SKM-1 (cell line): ENCODE data around the gene CCBE1.
"Not testable (repeated sequence)": the region's sequence is repeated elsewhere in the genome, so short reads cannot be mapped to it uniquely, and the experiment has no call there.

Experiments
- DNase-seq: peaks from one replicate; lab custom pipeline; 2025; ENCODE audit not compliant: unreplicated experiment; lab: John Stamatoyannopoulos, UW

CCBE1 gene

DNA sequence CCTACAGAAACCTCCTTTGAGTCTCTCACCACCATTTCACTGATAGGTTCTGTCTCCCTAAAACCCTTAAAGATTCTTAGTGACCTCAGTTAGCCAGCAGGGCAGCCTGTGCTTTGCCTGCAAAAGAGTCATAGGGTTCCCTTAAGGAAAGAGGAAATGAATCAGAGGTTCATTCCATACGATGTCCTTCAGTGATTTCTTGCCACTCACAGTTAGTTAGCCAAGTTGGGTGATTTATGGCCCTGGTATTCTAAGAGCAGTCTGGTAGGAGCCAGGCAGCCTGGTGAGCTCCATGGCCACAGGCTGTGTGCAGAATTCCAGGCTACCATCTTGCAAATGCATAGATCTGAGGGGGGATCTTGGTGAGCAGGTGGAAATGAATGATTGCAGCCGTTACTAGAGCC, 18.7 kb upstream of the CCBE1 start:
- no peak for DNase-seq

DNA sequence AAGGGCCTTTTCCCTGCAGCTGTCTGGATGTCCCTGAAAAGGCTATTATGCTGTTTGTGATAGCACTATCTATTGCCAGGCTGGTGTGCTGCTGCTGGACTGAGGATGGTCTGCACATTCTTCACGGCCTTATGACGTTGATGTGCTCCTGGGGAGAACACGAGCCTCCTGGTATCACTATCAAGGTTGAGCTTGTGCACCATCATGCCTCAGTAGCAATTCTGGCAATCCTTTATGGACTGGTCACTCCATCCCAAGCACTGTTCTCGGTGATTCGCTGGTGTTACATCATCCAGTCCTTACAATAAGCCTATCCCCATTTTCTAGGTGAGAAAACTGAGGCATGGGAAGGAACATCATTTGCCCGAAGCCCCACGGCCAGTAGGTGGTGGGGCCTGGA, 18.2 kb upstream of the CCBE1 start:
- no peak for DNase-seq

DNA sequence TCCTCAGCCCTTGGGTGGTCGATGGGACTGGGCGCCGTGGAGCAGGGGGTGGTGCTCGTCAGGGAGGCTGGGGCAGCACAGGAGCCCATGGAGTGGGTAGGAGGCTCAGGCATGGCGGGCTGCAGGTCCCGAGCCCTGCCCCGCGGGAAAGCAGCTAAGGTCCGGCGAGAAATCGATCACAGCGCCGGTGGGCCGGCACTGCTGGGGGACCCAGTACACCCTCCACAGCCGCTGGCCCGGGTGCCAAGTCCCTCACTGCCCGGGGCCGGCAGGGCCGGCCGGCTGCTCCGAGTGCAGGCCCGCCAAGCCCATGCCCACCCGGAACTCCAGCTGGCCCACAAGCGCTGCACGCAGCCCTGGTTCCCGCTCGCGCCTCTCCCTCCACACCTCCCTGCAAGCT, 16.9 kb upstream of the CCBE1 start:
- not testable (repeated sequence) for DNase-seq

DNA sequence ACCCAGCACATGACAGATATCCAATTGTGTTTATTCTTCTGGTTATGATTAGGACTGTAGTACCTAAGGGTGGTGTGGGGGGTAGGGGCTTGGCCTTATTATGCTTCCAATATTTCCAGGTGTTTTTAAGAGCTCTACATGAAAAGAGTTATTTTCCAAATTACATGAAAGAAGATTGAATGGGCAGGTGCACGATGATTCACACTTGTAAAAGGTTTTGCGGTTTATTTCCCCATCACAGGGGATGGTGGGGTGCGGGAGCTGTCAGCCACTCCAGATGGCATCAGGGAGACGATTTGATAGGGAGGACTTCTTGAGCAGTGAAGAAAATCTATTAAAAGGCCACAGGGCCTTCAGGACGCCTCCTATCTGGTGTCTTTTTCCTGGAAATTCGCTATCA, 15.1 kb upstream of the CCBE1 start:
- no peak for DNase-seq

DNA sequence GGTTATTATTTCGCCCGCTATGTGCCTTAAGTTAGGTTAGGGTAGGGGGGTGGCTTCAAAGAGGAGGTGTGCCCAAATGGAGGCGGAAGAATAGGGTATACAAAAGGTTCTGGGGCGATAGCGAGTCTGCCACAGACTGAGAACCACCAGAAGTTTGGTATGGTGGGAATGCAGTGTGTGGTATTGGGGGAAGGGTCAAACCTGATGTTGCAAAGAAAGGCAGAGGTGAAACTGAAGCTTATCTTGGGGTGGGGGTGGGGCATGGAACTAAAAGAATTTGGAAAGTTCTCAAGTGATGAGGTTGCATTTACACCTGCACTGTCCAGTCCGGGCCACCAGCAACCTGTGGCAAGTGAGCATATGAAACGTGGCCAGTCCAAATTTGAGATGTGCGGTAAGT, 11.8 kb upstream of the CCBE1 start:
- DNase-seq, result no peak

DNA sequence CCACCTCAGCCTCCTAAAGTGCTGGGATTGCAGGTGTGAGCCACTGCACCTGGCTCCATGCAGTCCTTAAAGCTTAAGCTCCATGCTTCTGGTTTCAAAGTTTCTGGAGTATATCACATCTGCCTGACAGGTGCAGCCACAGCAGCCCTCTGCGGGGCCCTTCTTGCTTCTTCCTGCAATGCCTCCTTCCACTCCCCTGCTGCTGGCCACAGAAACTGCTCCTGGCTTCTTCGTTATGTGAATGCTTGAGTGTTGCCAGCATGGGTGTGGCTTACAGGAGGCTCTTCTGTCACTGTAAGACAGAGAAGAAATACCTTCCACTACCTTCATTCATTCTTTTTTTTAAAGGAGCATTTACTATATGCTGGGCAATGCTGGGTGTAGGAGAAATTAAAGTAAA, 10.1 kb upstream of the CCBE1 start:
- no peak for DNase-seq

DNA sequence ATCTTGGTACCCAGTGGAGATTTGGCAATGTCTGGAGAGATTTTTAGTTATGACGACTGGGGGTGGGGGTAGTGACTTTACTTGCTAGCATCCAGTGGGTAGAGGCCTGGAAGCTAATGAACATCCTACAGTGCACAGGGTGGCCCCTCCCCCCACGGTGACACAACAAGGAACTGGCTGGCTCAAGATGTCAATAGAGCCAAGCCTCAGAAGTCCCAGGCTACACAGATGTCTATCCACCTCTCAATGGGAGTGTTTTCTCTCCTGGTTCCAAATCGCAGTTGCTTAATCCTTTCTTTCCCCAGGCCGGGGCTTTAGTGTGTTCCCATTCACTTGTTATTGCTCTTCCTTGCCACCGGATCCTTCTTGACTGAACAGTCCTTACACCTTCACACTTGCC, 9.3 kb upstream of the CCBE1 start:
- no peak for DNase-seq

DNA sequence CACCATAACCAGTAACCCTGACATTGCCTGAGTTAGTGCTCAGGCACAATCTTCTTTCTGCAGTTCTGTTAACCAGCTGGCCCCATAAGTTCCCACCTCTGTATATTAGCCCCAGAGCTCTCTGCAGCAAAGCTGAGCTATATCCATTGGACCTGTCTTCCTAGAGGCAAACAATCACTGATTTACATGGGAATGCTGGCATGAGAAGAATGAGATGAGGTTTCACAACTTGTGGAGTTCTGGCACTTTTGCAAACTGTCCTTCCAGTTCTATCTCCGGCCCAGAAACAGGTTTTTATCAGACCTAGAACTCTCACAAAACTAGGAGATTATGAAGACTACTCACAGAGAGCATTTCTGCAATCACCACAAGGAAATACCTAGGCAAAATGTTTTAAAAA, 7.9 kb upstream of the CCBE1 start:
- DNase-seq, result no peak

DNA sequence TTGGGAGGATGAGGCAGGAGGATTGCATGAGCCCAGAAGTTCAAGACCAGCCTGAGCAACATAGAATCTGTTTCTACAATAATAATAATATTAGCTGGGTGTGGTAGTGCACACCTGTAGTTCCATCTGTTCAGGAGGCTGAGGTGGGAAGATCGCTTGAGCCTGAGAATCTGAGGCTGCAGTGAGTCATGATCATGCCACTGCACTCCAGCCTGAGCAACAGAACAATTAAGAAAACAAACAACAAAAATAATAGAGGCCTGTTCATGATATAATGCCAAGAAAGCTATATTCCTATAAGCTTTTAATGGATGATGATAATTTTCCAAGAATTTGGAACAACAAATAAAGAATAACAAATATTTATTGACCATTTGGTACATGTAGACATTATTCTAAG, 6.9 kb upstream of the CCBE1 start:
- no peak for DNase-seq

DNA sequence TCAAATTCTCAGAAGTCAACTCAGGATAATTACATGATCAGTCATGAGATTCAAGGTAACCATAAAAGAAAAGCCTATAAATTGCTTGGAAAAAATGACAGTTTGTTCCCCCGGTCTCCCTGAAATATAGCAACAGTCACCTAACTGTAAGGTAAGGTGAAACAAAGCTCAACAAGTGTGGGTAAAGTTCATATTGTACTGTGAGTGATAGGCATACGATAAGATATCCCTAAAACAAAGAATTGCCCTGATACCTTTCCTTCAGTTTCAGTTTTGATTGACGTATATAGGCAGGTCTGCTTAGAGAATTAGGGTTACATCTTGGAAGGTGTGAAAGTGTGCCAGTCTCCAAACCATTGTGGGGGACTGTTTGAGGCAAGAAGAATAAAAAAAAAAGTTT, 4.0 kb upstream of the CCBE1 start:
- no peak for DNase-seq

DNA sequence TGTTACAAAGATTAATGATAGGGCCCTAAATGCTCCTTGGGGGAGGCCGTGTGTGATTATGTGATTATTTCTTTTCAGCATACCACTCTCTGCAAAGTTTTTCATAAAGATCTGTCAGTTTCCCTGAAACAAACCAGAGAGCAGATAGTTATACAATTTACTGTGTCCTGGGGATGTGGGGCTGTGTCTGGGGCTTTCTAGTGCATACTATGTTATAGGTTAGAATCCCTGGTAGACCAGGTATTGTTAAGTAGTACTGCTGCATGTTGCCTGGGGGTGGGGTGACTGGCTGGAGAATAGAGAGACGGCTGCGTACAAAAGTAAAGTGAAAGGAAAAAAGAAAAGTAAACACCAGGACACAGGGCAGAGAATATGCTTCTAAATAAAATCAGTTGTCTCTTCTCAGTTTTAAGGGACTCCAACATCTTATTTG, 3.3 kb upstream of the CCBE1 start:
- no peak for DNase-seq

DNA sequence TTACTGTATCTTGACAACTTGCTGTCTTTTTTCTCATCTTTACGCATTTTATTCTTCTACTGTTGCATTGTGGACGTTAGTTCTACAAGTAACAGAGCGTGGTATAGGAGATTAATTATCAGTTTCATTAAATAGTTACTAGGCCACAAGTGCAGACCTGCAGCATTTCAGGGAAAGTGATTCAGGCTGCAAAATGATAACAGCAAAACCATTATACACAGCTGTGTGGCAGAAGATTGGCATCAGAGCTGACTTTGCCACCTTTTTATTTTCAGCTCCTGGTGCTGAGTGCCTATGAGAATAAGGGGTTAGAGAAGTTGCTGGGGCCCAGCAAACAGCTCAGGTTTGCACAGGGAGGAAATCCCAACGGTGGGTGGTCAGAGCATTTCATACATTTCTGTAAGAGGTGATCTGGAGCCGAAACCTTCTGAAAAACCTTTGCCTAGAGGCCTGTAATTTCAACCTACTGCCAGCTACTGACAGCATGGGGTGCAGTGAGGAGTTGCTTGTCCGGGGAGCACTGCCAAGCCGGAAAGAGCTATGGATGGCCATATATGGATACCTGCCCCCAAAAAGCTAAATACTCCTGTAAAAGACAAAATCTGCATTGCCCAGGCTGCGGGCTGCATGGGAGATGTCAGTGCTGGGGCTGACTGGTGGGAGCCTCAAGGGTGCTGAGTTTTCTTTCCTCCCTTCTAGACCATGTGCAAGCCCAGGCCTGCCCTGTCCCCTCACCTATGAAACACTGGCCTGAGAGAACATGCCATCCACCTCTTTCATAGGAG, 2.7 kb upstream of the CCBE1 start:
- DNase-seq, result no peak

DNA sequence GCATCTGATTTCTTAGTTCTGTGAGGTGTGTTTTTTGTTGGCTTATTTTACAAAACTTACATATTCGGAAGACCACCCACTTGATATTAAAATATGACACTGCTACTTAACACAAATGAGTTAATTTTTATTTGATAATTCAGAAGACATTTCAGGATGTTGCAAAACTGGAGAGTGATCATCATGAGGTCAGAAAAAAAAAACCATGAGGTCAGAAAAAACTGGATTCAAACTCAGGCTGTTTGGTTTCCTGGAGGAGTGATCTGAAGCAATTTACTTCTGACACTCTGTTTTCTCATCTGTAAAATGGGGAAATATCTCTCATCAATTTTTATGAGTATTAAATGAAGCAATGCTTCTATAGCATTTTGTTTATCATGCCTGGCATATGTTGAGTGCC, 1.8 kb upstream of the CCBE1 start:
- no peak for DNase-seq

DNA sequence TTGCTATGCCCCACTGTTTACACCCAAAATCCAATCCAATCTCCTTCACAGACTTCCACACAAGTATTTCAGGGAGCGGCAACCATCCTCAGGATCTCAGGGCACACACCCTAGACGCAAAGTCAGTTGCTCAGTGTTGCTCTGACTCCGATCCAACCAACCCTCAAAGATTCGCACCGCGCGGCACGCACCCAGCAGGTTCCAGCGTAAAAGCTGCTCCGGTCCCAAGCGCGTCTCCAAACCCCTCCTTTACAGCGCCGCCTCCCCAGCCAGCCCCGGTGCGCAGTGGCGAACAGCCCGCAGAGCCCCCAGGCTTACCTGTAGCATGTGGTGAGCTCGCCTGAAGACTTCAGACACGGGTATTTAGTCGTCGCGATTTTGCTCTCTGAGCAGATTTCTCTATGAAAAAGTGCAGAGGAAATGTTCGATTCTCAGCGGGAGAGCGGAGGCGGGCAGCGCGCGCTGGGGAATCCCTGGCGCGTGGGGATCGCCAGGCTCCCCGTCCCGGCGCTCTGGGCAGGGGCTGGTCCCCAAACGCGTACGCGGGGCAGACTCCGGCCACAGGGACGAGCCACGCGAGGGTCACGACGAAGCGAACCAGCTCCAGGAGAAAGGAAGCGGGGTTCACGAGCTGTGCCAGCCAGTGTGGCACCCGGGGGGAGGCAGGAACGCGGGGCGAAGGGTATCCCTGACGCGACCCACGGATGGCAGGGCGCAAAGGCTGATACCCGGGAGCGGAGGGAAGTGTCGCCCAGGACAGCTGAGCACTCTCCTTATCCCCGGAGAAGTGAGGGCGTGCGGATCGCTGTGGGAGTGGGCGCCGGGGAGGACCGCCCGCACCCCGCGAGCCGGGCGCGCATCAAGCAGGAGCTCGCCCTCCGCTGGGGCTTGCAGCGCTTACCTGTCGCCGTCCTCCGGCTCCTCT, 650 bp downstream of the CCBE1 start:
- no peak for DNase-seq

DNA sequence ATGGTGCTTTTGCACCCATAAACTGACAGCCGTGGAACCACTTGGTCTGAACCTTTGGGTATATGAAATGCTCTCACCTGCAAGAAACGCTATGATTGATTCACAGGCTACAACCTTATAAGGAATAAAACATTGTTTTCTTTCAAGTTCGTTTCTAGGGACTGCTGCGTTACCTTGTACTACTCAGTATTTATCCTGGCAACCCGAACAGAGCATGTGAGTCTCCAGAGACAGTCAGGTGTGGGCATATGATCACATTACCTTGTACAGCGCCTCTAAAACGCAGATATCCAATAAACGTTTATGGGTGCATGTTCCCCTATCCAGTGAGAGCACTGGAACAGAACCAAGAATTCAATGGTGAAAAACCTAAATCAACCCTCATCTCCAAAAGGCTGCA, 1.7 kb downstream of the CCBE1 start:
- no peak for DNase-seq

DNA sequence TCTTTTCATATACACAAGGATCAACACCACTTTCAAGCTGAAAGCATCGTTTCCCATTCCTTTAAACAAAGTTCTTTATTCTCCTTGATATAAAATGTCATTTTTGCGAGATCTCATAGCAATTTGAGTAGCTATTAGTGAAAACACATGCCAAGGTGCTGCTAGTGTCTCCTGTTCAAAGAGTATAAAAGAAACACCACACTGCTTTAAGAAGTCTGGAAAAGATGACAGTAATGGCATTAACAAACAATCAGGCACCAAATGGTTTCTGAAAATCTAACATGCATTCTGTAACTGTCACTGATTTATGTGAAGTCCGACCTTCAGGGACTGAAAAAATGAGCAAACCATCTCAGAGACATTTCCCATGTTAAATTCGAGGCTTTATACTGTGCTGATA, 2.4 kb downstream of the CCBE1 start:
- no peak for DNase-seq

DNA sequence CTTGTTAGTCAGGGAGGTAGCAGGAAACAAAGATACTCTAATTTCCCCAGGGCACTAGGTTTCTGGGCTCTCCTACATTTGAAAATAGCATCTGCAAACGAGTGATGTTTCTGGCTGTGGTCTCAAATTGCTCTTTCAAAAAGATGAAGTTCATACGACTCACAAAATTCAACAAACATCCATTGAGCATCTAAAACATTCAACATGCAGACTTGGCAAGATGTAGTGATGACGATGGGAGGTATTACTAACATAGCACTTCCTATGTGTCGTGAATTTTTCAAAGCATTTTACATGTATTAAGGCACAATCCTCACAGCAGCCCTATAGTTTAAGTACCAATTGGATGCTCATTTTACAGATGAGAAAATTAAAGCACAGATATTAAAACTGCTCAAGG, 5.2 kb downstream of the CCBE1 start:
- no peak for DNase-seq

DNA sequence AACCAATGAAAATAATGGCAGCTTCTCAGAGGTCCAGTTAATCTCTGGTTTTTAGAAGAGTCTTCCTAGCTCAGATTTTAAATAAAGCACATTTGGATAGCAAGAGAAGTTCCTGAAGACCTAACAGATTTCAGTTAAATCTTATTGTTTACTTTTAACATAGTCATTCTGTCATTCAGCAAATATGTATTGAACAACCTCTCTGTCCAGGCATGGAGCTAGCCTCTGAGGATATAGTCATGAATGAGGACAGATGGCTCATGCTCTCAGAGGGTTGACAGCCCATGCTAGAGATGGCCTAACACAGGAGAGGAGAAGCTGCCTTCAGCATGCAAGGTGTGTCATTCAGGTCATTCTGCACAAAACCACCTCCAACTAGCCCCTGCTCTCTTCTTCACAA, 6.2 kb downstream of the CCBE1 start:
- DNase-seq, result no peak

DNA sequence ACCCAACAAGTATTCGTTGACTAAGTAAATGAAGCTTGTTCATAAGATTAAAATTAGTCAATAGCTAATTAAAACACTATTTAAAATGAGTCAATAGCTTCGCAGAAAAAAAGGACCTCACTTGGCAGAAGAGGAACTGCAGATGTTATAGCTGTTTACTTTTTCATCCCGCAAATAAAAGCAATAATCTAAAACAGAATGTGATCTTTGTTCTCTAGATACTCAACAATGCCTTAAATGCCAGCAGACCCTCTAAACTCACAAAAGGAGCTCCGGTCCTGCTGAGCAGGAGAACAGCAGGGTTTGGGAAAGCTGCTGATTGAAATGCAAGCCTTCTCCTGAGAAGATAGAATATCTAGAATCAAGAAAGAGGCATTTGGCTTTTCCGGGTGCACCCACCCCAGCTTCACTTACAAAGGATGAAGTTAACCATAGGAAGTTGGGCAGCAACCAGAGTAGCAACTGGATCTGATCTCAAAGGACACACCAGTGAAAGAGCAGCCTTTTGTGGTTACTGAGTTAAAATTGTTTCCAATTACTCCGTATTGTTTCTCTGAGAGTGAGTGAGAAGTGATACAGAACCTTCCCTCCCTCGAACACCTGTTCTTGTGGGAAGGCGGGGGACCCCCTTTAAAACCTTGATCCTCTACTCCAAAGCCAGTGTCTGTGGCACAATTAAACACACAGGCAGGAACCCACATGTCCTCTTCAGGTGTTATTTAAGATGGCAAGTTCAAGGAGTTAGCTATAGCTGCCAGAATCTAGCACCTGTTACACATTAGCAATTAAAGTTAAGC, 6.8 kb downstream of the CCBE1 start:
- no peak for DNase-seq

DNA sequence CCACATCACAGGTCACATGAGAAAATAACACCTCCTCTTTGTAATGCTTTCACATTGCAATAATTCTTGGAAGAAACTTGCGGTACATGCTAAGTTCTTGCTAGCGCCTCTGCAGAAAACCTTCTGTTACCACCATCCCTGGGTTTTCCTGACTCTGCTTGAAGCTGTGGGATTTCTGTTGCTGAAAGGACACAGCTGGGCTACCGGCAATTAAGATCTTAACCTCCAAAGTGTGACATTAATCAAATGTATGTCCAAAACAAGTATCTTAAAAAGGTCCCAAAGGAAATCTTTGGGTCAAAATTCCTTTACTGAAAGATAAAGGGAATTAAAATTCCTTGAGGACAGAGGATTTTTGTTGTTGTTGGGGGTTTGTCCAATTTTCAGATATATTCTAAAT, 7.5 kb downstream of the CCBE1 start:
- no peak for DNase-seq

DNA sequence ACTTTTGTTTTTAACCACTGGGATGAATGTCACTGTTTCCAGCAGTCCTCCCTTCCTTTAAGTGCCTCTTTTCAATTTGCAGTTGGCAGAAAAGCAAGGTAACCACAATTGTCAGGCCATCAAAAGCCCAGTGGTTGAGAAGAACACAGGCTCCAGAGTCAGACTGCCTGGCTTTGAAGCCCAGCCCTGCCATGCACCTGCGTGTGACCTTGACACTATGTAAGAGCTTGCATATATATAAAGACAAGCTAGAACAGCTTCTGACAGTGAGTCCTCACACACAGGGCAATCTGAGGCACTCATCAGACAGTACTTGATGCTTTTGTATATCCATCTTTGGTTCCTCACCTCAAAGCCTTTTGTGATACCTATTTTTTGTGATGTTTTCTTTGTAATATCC, 11.0 kb downstream of the CCBE1 start:
- DNase-seq, result no peak

DNA sequence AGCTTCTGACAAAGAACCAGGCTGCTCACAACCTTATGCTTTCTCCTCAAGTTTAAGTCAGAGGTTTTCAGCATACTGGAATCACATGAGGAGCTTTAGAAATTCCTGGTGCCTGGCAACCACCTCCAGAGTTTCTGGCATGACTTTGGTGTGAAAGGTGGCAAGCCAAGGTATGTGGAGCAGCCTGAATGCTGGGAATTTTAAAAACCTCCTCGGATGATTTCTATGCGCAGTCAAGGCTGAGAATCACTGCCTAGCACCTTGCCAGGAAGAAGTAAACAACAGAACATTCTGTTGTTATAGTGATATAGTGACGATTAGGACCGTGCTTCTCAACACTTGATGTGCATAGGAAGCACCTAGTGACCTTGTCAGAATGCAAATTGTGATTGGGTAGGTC, 11.7 kb downstream of the CCBE1 start:
- DNase-seq, result no peak
